GM13976 (cell line): ENCODE results near the gene TUBA1B.
"Not testable (repeated sequence)": the region's sequence is repeated elsewhere in the genome, so short reads cannot be mapped to it uniquely, and the experiment has no call there.

ENCODE experiments used
- DNase-seq: peaks from one replicate; pipeline ENCODE4 v3.0.0; 2012; ENCODE audit warnings: low spot score
- in situ Hi-C: fragments of 300-500 bp; cut with MboI; formaldehyde crosslinking; loops from one replicate; pipeline ENCODE4 v1.12.0; 2022; ENCODE audit warnings: low sequenced_read_pairs, mixed read lengths, inconsistent platforms; ENCODE audit not compliant: unreplicated experiment
- TF ChIP-seq, protein P1 (sequence below): IDR thresholded peaks from 2 replicates; pipeline ENCODE4 v1.5.1; 2012; ENCODE audit warnings: borderline replicate concordance, mild to moderate bottlenecking; ENCODE audit not compliant: insufficient read depth; ENCODE audit errors: extremely low read depth, missing control alignments, control extremely low read depth

Gene TUBA1B

GRCh38 chr12:49131051-49131893 lies at the start of gene TUBA1B:
Gene TUBA1B (minus strand): TSS chr12:49131395. CDS start chr12:49131300, 95 bp downstream.
- TF ChIP-seq, protein P1, sequence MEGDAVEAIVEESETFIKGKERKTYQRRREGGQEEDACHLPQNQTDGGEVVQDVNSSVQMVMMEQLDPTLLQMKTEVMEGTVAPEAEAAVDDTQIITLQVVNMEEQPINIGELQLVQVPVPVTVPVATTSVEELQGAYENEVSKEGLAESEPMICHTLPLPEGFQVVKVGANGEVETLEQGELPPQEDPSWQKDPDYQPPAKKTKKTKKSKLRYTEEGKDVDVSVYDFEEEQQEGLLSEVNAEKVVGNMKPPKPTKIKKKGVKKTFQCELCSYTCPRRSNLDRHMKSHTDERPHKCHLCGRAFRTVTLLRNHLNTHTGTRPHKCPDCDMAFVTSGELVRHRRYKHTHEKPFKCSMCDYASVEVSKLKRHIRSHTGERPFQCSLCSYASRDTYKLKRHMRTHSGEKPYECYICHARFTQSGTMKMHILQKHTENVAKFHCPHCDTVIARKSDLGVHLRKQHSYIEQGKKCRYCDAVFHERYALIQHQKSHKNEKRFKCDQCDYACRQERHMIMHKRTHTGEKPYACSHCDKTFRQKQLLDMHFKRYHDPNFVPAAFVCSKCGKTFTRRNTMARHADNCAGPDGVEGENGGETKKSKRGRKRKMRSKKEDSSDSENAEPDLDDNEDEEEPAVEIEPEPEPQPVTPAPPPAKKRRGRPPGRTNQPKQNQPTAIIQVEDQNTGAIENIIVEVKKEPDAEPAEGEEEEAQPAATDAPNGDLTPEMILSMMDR = no peak
- peak; percentile 97 for DNase-seq
- in situ Hi-C loops = no loop called here

GRCh38 chr12:49174218-49174617 lies 43.0 kb upstream of the TUBA1B start:
- in situ Hi-C loops = no loop called here
- DNase-seq = no peak
- TF ChIP-seq, protein P1 = no peak

DNA sequence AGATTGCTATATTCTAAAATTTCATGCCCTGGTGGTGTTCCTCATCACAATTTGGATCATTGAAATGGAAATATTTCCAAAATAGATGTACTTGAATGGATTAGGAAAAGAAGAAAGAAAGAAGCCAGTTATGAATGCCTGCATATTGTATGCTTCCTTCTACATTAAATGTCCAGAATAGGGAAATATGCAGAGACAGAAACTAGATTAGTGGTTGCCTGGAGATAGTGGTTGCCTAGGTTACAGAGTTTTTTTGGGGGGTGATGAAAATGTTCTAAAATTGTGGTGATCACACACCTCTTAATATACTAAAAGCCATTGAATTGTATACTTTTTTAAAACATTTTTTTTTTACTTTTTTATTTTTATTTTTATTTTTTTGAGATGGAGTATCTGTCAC lies 39.7 kb upstream of the TUBA1B start:
- TF ChIP-seq, protein P1 = no peak
- no peak for DNase-seq
- in situ Hi-C loops = no loop called here

GRCh38 chr12:49165114-49165513 lies 33.9 kb upstream of the TUBA1B start:
- TF ChIP-seq, protein P1 = no peak
- in situ Hi-C loops = no loop called here
- DNase-seq = no peak

- in situ Hi-C loops, DNase-seq: not testable (repeated sequence)
These were observed 30.7 kb upstream of the TUBA1B start for GRCh38 chr12:49161901-49162300.

GRCh38 chr12:49161092-49161795 lies 30.0 kb upstream of the TUBA1B start:
- in situ Hi-C loops = no loop called here

More at GRCh38 chr12:49161092-49161795, 30.0 kb upstream of the TUBA1B start:
- TF ChIP-seq, protein P1 = no peak
- DNase-seq = no peak
